Upper lobe of left lung (tissue), 6 donors: Measurements from ENCODE around the gene ABHD11. TPM values are rescaled to one million over a fixed set of nuclear protein-coding genes. Genes with fewer than 3 reads are reported as not detected.

Source experiments
- ATAC-seq, 2 donors: fragments of 200-7000 bp; cut with Tn5 transposase; one replicate each; pipeline ENCODE4 v1.9.1; 2022; ENCODE audit warnings: mild to moderate bottlenecking in 2 of 2, moderate library complexity in 2 of 2; ENCODE audit not compliant: low FRiP score in 2 of 2
- DNase-seq, 2 donors: peaks; one replicate each; pipeline ENCODE4 v3.0.0-alpha.2; 2019 to 2020
- H3K27ac ChIP-seq, 4 donors: fragments of 200-600 bp; sonication (generic); one replicate each; pipeline ENCODE4 v1.5.1; 2016 to 2019
- H3K27me3 ChIP-seq, 4 donors: fragments of 200-600 bp; sonication (generic); one replicate each; pipeline ENCODE4 v1.5.1; 2017 to 2019
- H3K36me3 ChIP-seq, 4 donors: fragments of 200-600 bp; sonication (generic); one replicate each; pipeline ENCODE4 v1.5.1; 2016 to 2019
- H3K4me1 ChIP-seq, 4 donors: fragments of 200-600 bp; sonication (generic); one replicate each; pipeline ENCODE4 v1.5.1; 2018 to 2019
- H3K4me3 ChIP-seq, 4 donors: fragments of 200-600 bp; sonication (generic); one replicate each; pipeline ENCODE4 v1.5.1; 2017 to 2019; ENCODE audit warnings: mild to moderate bottlenecking in 2 of 4, moderate library complexity in 1 of 4
- H3K9me3 ChIP-seq, 4 donors: fragments of 200-600 bp; sonication (generic); one replicate each; pipeline ENCODE4 v1.5.1; 2018 to 2019
- EP300 ChIP-seq, 4 donors: sonication (generic); formaldehyde crosslinking; IDR thresholded peaks; one replicate each; pipeline ENCODE4 v1.5.1; 2017; ENCODE audit warnings: antibody characterized with exemption in 4 of 4, control low read depth in 2 of 4
- POLR2A ChIP-seq, 4 donors: fragments of 450-650 bp; IDR thresholded peaks; one replicate each; pipeline ENCODE4 v1.5.1; 2016 to 2017; ENCODE audit warnings: antibody characterized with exemption in 4 of 4, mild to moderate bottlenecking in 2 of 4
- POLR2AphosphoS5 ChIP-seq, 2 donors: sonication (generic); formaldehyde crosslinking; IDR thresholded peaks; one replicate each; pipeline ENCODE4 v1.5.1; 2017; ENCODE audit warnings: antibody characterized with exemption in 2 of 2
- WGBS, 2 donors: methylation state at CpG; one replicate each; pipeline ENCODE4 v1.1.5; 2017 to 2018; 5-methylcytosine and 5-hydroxymethylcytosine counted together
- total RNA-seq, 6 donors: library from RNA; depleted of rRNA in 4 of 6; stranded (reverse); fragments of >200 nt in 4 of 6; gene quantifications; one replicate each; pipeline versions ENCODE4 v1.1.0 to v1.2.1, GENCODE V29; 2016 to 2021
- TF ChIP-seq, protein P1 (sequence below), 6 experiments: fragments of 450-650 bp in 4 of 6; fragments of 200-600 bp in 2 of 6; sonication (generic) in 2 of 6; IDR thresholded peaks; one replicate each; pipeline ENCODE4 v1.5.1; 2016 to 2019; ENCODE audit warnings: antibody characterized with exemption in 6 of 6
- donor health status: DM: no; HTN: no; CAD: no; lungs with moderate emphysema.
- donor health status: DM: no; HTN: yes; CAD: no; lungs with severe emphysema.

ABHD11 gene
- total RNA-seq, 6 donors from 2014 or later: 13.6 to 35.3 (median 28.2) TPM

DNA sequence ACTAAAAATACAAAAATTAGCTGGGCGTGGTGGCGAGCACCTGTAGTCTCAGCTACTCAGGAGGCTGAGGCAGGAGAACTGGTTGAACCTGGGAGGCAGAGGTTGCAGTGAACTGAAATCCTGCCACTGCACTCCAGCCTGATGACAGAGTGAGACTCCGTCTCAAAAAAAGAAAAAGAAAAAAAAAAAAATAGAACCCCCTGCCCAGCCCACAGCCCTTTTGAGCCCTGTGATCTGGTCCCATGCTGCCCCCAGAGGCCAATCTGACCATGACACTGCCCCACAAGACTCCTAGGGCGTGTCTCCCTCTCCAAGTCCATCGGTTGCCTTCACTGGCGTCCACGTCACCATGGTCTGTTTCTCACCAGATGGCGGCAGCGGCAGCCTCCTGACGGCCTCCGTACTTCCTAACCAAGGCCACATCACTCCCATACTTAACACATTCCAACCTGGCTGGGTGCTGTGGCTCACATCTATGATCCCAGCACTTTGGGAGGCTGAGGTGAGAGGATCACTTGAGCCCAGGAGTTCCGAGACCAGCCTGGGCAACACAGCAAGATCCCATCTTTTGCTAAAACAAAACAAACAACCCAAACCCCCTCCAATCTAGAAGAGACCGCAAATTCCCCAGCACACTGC lies 37.1 kb downstream of the ABHD11 start:
- no peak overlapping the region for H3K4me3 ChIP-seq
- TF ChIP-seq POLR2A (IDR thresholded peaks at IDR 0.05) (no peak), EP300 (IDR thresholded peaks at IDR 0.05) (no peak), POLR2AphosphoS5 (IDR thresholded peaks at IDR 0.05) (no peak)
- TF ChIP-seq, protein P1, sequence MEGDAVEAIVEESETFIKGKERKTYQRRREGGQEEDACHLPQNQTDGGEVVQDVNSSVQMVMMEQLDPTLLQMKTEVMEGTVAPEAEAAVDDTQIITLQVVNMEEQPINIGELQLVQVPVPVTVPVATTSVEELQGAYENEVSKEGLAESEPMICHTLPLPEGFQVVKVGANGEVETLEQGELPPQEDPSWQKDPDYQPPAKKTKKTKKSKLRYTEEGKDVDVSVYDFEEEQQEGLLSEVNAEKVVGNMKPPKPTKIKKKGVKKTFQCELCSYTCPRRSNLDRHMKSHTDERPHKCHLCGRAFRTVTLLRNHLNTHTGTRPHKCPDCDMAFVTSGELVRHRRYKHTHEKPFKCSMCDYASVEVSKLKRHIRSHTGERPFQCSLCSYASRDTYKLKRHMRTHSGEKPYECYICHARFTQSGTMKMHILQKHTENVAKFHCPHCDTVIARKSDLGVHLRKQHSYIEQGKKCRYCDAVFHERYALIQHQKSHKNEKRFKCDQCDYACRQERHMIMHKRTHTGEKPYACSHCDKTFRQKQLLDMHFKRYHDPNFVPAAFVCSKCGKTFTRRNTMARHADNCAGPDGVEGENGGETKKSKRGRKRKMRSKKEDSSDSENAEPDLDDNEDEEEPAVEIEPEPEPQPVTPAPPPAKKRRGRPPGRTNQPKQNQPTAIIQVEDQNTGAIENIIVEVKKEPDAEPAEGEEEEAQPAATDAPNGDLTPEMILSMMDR (IDR thresholded peaks at IDR 0.05): peak in 3 of 6 experiments; percentile 38 to 47 (median 45)
- H3K36me3 ChIP-seq: peaks cover 11 to 46% (median 29%) of the 10 kb centered on the region in 4 donors
- no peaks in the 10 kb centered on the region for H3K9me3 ChIP-seq
- DNase-seq (no peak), ATAC-seq (peak in 1 of 2 donors; percentile 52)
- WGBS, 2 donors: 75 to 77% methylated on average over 12 to 13 of the region's 13 CpGs
- no peak overlapping the region for H3K27ac ChIP-seq
- H3K27me3 ChIP-seq: no peaks in the 10 kb centered on the region
- peaks cover 0 to 19% (median 14%) of the 10 kb centered on the region in 4 donors for H3K4me1 ChIP-seq

DNA sequence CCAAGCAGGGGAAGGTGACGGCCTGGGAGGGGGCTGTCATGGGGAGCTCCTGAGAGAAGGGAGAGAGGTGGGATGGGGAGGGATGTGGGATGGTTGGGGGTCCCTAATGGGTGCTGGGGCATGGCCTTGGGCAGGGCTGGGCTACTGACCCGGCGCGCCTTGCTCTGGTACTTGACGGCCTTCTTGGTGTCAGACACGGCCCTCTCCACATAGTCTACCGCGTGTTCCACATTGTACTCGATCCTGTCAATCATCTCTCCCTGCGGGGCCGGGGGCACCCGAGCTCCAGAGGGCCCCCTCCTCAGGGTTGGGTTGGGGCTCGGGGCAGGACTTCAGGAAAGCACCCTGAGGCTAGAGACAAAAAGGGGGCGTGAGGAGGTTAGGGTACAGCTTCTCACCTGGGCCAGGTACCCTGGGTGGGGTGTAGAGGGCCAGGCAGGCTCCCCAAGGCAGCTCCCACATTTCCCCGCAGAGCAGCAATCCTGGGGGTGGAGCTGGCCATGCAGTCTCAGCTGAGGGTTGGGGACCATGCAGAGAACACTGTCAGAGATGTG lies 37.9 kb downstream of the ABHD11 start:
- DNase-seq: no peak
- 78 to 89% methylated on average over 9 to 15 of the region's 15 CpGs for WGBS, 2 donors
- peaks cover 15 to 54% (median 37%) of the 10 kb centered on the region in 4 donors for H3K36me3 ChIP-seq

DNA sequence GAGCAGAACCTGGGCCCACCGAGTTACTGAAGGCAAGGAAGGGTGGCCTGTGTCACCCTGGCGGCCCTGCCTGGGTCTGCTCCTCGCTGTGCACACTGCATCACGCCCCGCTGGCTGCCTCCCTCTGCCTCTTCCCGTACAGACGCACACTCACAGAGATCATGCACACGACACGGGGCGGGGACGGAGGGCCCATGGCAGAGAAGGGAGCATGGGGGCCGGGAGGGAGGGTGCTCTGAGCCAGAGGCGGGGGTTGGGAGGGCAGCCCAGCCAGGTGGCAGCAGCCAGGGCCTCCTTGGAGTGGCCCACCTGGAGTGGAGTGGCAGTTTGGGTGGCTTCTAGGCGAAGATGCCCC lies 38.6 kb downstream of the ABHD11 start:
- 83 to 88% methylated on average over 2 to 14 of the region's 14 CpGs for WGBS, 2 donors
- Histone ChIP-seq H3K27me3 (no peaks in the 10 kb centered on the region), H3K4me1 (peaks cover 0 to 17% (median 12%) of the 10 kb centered on the region in 4 donors), H3K36me3 (peaks cover 19 to 60% (median 40%) of the 10 kb centered on the region in 4 donors), H3K9me3 (no peaks in the 10 kb centered on the region), H3K27ac (no peak overlapping the region), H3K4me3 (no peak overlapping the region)
- ATAC-seq (no peak), DNase-seq (no peak)
- TF ChIP-seq, protein P1 (IDR thresholded peaks at IDR 0.05): no peak
- no peak for TF ChIP-seq POLR2AphosphoS5 (IDR thresholded peaks at IDR 0.05)
- no peak for TF ChIP-seq EP300 (IDR thresholded peaks at IDR 0.05)
- no peak for TF ChIP-seq POLR2A (IDR thresholded peaks at IDR 0.05)

More for the DNA sequence above, 37.9 kb downstream of the ABHD11 start:
- no peak for TF ChIP-seq POLR2A (IDR thresholded peaks at IDR 0.05)
- Histone ChIP-seq H3K4me1 (peaks cover 0 to 19% (median 14%) of the 10 kb centered on the region in 4 donors), H3K27ac (no peak overlapping the region), H3K27me3 (no peaks in the 10 kb centered on the region), H3K4me3 (no peak overlapping the region), H3K9me3 (no peaks in the 10 kb centered on the region)
- no peak for ATAC-seq

DNA sequence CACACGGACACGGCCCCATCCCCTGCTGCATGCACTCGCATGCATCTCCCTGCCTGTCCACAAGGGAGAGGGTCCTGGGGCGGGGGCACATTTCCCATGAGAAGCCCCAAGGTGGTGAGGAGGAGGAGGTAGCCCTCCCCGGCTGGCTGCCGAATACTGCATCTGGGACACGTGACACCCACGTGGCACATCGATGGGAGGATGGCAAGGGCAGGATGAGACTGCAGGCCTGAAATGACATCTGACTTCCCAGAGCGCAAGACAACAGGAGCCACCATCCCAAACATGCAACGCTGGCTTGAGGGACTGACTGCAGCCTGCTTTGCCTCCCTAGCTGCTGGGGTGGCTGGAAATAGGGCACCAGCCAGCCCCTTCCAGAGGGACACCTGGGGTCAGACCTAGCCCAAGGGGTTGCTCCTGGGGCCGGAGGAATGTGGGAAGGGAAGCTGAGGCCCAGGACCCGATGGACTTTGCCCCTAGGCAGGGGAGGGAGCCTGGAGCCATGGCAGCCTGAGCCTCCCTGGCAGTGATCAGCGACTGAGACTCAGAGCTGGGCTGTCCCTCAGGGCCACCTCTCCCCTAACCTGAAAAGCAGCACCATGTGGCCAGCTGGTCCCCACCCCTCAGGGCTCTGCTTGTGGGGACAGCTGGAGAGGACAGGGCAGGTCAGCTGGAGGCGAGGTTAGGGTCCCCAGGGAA lies 39.1 kb downstream of the ABHD11 start:
- Histone ChIP-seq H3K27me3 (no peaks in the 10 kb centered on the region), H3K36me3 (peaks cover 24 to 65% (median 45%) of the 10 kb centered on the region in 4 donors), H3K27ac (no peak overlapping the region), H3K9me3 (no peaks in the 10 kb centered on the region), H3K4me1 (peaks cover 0 to 12% (median 11%) of the 10 kb centered on the region in 4 donors), H3K4me3 (no peak overlapping the region)
- 91% methylated on average over 6 to 15 of the region's 15 CpGs for WGBS, 2 donors
- DNase-seq (no peak), ATAC-seq (no peak)
- TF ChIP-seq POLR2AphosphoS5 (IDR thresholded peaks at IDR 0.05) (no peak), EP300 (IDR thresholded peaks at IDR 0.05) (no peak), POLR2A (IDR thresholded peaks at IDR 0.05) (no peak)
- TF ChIP-seq, protein P1 (IDR thresholded peaks at IDR 0.05): no peak

DNA sequence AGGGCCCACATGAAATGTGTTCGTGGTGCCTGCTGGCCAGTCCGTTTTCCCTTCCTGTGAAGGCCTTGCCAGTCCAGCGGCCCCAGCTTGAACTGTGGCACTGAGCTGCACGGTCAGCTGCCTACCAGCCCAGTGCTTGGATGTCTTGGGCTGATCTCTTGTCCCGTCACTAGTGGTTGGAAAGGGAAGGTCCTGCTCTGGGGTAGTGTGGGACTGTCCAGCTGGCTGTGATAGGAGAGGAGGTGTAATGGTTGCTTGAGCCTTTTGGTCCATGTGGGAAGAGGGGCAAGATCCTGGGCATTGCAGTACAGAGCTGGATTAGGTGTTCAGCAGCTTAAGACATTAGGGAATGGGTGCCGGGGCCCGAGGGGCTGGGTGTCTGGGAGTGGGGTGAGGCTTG lies 40.2 kb downstream of the ABHD11 start:
- WGBS, 2 donors: 86% methylated on average over 7 of the region's 7 CpGs
- Histone ChIP-seq H3K4me3 (no peak overlapping the region), H3K4me1 (peaks cover 0 to under 1% (median under 1%) of the 10 kb centered on the region in 4 donors), H3K27ac (no peak overlapping the region), H3K36me3 (peaks cover 31 to 76% (median 56%) of the 10 kb centered on the region in 4 donors), H3K9me3 (no peaks in the 10 kb centered on the region), H3K27me3 (no peaks in the 10 kb centered on the region)
- no peak for ATAC-seq
- TF ChIP-seq POLR2A (IDR thresholded peaks at IDR 0.05) (no peak), EP300 (IDR thresholded peaks at IDR 0.05) (no peak), POLR2AphosphoS5 (IDR thresholded peaks at IDR 0.05) (no peak)
- TF ChIP-seq, protein P1 (IDR thresholded peaks at IDR 0.05): no peak
- no peak for DNase-seq
